HG02678 (cell line): Measurements from ENCODE around the gene FGD5.

Experiments used
- ATAC-seq: cut with Tn5 transposase; IDR thresholded peaks from one replicate; pipeline ENCODE4 v1.9.1; 2021; ENCODE audit warnings: mild to moderate bottlenecking, moderate library complexity; ENCODE audit not compliant: unreplicated experiment

FGD5 gene

DNA sequence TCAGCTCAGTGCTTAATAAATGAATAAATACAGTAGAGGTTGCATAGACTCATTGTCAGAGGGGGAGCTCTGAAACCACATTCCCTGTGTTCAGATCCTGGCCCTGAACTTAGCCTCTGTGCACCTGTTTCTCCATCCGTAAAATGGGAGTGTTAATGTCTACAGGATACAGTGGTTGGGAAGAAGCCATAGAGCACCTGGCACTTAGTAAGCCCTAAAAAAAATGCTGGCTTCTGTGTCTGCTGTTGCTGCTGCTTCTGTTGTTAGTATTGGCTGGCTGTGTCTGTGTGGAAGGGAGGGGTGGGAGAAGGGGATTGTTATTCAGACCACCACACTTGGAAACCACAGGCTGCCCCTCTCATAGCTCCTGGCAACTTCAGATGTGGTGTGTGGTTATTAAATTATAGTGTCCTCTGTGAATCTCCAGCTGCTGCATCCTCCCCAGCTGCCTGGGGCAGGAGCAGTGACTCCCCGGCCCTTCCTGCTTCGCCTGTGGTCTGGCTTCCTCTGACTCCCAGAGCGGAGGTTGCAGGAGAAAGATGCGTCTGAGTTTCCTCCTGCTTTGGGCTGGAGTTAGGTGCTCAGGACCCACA lies 31.0 kb downstream of the FGD5 start:
- no peak for ATAC-seq

GRCh38 chr3:14852058-14852594 lies 33.4 kb downstream of the FGD5 start:
- ATAC-seq = no peak

GRCh38 chr3:14852717-14853116 lies 34.0 kb downstream of the FGD5 start:
- ATAC-seq = no peak

DNA sequence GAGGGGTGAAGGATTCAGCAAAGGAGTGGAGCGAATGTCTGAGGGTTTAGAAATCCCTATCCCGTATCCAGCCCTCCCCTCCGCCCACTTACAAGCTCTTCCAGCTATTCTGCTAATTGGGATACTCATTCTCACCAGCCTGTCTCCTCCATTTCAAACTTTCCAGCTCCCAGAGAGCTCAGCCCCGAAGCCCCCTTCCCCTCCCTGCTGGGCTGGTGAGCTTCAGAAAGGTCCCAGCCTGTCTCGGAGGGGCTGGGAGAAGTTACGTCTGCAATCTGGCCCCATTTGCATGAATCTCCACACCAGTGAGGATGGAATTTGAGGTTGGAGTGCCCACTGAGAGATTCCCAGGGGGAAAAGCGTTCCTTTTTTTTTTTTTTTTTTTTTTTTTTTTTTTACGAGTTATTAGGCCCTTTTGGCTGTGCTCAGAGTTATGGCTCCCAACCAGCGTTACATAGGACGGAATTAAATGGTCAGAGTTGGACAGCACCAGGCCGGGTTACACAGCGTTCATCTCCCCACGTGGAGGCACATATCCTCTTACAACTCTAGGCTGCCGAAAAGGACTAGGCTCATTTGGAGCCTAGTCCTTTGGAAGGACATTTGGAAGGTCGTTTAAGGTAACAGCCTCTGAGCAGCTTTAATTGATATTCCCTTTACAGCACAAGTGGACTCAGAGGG lies 34.6 kb downstream of the FGD5 start:
- no peak for ATAC-seq

DNA sequence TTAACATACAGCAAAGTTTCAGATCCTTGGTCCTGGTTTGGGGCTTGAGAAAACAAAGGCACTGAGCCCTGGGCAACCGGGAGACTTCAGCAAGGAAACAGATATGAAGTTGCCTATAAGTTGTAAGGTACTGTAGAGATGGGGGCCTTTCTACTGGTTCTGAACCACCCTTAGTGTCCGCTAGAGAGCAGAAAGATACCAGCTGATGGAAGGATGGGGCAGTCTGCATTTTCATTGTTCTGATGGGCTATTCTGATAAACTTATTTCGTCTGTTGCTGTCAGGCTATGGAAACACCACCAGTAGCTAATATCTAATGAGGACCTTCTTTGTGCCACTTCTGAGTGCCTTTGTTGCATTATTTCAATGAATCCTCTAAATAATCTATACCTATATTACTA lies 38.7 kb downstream of the FGD5 start:
- no peak for ATAC-seq

DNA sequence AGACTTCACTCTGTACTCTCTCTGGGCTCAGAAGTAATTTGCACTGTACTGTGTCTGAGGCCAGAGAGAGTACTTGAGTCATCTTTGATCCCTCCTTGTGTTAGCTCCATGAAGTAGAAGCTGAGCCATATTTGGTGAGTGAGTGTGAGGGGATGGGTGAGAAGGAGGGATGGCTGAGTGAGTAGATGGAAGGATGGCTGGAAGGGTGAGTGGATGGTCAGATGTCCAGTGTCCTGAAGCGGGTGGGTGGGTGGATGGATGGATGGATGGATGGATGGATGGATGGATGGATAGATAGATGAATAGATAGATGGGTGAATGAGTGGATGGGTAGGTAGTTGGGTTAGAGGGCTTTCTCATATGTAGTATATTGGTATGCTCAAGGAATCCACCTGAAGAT lies 39.3 kb downstream of the FGD5 start:
- no peak for ATAC-seq

DNA sequence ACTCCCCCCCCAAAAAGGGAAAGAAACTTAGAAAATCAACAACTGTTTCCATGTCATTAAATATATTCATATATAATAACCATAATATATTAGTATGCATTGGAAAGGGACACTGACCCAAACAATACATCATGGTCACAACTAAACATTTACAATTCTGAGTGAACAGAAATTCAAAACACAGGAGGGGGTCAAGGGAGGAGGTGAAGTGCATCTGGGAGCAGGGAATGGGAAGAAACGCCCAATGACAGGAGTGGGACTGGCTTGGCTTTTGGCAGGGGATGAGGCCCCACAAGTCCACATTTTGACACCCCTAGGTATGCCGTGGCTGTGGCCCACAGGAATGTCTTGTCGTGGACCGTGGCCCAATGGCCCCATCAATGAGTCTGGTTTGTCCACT lies 41.1 kb downstream of the FGD5 start:
- ATAC-seq = no peak

- no peak for ATAC-seq
Observed at GRCh38 chr3:14861031-14861430, 42.3 kb downstream of the FGD5 start.

- ATAC-seq = no peak
Observed at GRCh38 chr3:14861446-14862302, 42.9 kb downstream of the FGD5 start.

- ATAC-seq = no peak
Observed at GRCh38 chr3:14862303-14862660, 43.5 kb downstream of the FGD5 start.

GRCh38 chr3:14862661-14863230 lies 44.0 kb downstream of the FGD5 start:
- no peak for ATAC-seq

DNA sequence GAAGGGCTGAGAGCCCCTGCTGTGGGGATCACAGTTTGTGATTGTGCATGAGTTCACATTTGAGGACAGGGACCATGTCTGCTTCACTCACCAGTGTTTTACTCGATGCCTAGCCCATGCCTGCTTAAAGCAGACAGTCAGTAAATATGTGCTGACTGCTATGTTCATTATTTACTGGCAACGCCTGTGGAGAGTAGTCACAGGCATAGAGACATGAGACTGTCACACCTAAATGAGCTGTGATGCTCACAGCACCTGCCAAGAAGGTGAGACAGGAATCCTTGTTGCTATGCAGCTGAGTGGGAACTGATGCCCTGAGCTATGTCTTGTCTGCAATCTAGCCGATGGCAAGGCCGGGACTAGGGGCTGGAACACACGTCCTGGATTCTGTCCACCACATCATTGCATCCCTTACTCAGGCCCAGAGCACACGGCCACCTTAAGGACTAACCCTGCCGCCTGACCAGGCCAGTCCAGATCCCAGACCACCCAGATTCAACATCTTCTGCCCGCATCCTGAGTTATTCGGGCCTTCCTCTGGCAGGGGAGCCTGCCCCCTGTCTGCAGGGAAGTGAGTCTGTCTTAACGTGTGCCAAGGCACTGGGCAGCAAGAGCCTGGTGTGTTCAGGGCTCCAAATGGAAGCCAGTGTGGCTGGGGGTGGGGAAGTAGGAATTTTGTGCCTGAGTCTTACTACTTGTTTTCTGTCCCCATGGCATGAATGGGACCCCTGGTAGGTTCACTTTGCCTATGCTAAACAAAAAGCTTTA lies 44.8 kb downstream of the FGD5 start:
- no peak for ATAC-seq

DNA sequence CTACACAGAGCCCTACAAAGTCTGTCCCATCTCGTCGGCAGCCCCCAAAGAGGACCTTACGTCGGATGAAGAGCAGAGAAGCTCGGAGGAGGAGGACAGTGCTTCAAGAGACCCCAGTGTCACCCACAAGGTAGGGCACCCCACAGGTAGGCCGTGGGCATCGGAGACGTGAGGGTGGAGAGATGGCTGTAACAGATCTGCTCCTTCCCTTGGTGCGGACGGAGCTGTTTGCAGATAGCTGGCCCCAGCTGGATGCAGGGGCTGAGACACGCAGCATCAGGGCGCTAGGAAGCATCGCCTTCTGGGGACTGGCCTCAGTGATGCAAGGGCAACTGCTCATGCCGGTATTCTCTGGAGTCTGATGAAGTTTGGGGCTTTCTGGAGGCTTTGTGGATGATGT lies 45.4 kb downstream of the FGD5 start:
- no peak for ATAC-seq

- no peak for ATAC-seq
Observed at GRCh38 chr3:14866627-14867026, 47.9 kb downstream of the FGD5 start.

- ATAC-seq = no peak
Observed at GRCh38 chr3:14867936-14868570, 49.3 kb downstream of the FGD5 start.

DNA sequence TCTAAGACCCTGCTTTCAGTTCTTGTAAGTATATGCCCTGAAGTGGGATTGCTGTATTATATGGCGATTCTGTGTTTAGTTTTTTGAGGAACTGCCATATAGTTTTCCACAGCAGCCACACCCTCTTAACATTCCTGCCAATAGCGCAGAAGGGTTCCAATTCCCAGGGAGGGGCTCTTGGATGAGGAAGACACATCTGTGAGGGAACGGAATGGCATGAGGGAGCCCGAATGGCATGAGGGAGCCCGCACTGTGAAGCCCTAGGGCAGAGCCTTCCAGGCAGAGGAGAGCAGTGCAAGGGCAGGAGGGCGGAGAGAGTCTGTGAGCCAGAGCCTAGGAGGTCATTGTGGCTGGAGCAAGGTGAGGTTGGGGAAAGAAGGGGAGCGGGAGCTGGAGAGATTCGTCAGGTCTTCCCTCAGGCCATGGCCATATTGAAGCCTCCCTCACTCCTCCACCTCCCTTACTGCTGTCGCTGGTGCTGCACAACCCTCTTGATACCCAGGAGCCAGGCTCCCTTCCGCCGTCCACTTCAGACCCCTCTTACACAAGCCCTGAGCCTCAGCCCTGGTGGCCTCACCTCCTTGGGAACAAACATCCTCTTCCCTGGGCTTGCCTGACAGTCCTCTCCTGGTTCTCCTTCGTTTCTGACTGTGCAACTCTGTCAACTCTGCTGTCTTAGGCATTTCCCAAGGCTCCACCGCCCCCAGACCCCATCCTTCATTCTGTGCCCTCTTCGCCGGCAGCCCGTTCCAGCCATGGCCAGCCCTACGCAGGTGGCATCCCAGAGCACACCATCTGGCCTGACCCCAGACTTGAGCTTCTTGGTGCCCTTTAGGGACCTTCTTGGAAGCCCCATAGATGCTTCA lies 51.4 kb downstream of the FGD5 start:
- ATAC-seq = no peak

DNA sequence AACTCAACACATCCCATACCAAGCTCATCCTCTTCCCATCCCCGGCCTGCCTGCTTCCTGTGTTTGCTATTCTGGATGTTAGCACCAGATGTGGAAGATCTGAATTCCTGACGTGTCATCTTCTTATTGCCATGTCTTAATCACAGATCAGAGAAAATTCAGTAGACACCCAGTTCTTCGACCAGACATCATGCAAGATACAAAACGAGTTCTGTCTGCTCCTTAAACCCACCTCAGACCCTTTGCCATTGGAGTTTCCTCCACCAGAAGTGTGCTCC lies 52.0 kb downstream of the FGD5 start:
- no peak for ATAC-seq

GRCh38 chr3:14871456-14872200 lies 52.9 kb downstream of the FGD5 start:
- no peak for ATAC-seq

DNA sequence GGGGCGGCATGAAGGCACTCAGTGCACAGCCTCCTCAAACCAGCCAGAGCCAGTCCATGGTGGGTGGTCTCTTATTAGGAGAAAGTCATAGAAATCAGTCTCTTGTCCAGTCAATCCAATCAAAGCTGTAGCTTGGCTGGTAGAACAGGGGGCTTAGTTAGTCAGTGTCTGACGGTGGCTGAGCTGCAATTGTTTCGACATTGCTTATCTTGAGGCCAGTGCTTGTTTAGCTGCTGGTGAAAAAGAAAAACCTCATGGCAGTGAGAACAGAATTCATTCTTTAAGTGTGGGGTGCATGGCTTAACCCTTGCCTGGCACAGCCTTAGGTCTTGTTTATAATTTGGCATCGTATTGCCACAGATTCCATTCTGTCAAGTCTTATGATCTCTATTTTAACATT lies 53.9 kb downstream of the FGD5 start:
- ATAC-seq = no peak
